NCI-H226 (cell line): ENCODE results near the gene RAB11FIP3.

ENCODE experiments used
- DNase-seq: peaks from one replicate; pipeline ENCODE4 v3.0.0-alpha.2; 2015

RAB11FIP3 gene

DNA sequence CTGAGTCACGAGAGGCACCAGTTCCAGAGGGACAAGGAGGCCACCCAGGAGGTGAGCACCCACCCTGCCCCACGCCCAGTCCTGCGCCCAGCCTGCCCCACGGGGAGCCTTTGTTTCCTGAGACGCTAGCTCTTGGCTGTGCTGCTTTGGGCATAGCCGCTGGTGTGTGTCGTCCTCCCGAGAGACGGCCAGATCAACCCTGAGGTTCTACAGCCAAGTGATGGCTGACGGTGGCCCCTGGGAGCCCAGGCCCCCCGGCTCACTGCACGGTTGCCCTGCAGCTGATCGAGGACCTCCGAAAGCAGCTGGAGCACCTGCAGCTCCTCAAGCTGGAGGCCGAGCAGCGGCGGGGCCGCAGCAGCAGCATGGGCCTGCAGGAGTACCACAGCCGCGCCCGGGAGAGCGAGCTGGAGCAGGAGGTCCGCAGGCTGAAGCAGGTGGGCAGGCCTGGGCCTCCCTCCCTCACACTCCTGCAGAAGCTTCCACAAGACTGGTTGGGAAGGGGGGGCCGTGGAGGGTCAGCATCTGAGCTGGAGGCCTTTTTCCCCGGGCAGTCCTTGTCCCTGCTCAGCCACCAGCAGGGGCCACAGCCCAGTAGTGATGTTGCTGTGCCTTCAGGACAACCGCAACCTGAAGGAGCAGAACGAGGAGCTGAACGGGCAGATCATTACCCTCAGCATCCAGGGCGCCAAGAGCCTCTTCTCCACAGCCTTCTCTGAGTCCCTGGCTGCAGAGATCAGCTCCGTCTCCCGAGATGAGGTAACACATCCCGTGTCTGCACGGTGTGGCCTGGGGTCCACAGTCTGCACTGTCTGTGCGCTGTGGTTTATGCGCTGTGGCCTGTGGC lies 94.6 kb downstream of the RAB11FIP3 start:
- no peak for DNase-seq

- no peak for DNase-seq
Measured at GRCh38 chr16:520847-521246, 95.4 kb downstream of the RAB11FIP3 start.

DNA sequence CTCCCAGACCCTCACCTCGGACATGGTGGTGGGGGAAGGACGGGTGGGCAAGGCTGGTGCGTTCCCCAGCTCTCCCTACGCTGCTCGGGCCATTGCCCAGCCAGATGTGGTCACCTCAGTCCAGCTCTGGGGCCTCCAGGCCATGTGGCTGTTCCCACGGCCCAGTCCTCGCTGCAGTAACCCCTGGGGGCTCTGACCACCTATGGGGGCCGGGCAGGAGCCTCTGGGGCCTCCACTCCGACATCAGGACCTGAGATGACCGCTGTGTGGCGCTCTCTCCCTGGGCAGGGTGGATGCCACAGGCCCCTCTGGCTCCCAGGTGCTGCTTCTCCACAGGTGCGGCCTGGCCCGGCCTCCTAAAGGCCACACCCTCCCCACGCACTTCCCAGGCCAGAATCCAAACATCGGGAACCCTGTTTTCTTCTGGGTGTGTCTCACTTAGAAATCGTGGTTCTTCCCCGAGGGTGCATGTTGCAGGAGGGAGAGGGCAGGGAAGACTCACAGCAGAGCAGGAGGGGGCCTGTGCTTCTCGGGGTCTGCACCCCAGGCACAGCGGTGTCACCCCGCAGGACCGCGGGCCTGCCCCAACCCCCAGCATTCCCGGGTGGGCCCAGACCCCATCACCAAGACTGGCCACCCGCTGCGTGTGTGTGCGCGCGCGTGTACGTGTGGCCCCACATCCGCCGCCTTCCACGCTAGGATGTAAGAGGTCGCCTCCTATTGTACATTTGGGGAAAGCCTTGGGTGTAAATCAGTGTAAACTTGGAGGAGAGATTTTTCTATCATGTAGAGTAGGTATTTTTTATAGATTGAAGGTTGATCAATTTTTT lies 96.1 kb downstream of the RAB11FIP3 start:
- no peak for DNase-seq

GRCh38 chr16:522320-523096 lies 97.1 kb downstream of the RAB11FIP3 start:
- DNase-seq: no peak

- DNase-seq: no peak
Measured at GRCh38 chr16:523097-523741, 97.8 kb downstream of the RAB11FIP3 start.

DNA sequence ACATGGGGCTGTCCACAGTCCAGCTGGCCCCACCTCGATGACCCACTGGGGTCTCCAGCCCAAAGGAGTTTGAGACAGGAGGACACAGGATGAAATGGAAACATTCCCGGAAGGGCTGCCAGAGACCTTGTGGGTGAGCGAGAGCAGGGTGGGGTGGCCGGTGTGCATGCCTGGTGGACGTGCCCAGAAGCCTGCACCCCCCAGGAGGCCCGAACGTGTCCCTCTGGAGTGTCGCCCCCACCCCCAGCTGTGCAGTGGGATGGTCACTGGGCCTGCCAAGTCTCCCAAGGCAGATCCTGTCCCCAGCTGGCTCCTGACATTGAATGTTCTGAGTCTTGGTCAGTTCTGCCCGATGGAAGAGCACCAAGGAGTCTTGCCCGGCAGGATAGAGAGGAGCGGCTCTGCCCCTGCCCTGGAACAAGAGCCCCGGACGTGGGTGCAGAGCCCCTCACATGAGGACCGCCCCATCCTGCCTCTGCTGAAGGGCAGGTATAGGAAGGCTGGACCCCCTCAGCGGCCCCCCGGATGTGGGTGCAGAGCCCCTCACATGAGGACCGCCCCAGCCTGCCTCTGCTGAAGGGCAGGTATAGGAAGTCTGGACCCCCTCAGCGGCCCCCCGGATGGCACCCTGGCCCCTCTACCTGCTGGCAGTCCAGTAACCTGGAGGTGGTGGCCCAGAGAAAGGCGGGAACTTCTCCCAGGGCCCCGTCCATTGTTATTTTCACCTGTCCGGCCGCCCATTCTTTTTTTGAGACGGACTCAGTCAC lies 99.0 kb downstream of the RAB11FIP3 start:
- no peak for DNase-seq

GRCh38 chr16:525123-525519 lies 99.7 kb downstream of the RAB11FIP3 start:
- DNase-seq: no peak

- peak; percentile 67 for DNase-seq
Measured at GRCh38 chr16:525520-526180, 100.2 kb downstream of the RAB11FIP3 start.

- peak; percentile 37 for DNase-seq
Measured at GRCh38 chr16:526181-527014, 100.9 kb downstream of the RAB11FIP3 start.

- peak; percentile 80 for DNase-seq
Measured at GRCh38 chr16:527015-527903, 101.8 kb downstream of the RAB11FIP3 start, which contains the start of gene CAPN15. Gene CAPN15, plus strand, starts transcription at chr16:527712. Its CDS starts 19,127 bp downstream, at chr16:546839.

GRCh38 chr16:528111-529011 lies 102.9 kb downstream of the RAB11FIP3 start:
- peak; percentile 94 for DNase-seq

DNA sequence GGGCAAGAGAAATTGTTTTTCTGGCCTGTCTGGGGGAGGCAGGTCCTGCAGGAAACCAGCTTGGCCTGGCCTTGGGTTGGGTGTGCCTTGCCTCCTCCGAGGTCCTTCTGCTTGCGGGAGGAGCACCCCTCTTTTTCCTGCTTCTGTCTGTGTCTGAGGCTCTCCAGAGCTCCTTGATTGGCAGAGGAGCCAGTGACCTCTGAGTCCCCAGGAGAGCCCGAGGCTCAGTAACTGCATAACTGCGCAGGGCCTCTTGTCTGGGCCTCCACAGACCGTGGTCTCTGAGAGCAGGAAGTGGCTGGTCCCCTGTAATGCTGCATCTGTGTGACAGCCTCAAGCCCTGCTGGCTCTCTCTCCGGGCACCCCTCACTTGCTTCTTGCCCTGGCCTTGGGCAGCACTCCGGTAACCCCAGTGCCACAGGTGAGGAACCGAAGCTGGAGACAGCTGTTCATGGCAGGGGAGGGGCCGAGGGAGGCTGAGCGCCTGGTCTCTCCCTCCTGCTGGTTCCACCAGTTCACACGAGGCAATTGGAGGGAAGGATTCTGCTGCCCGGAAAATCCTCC lies 103.6 kb downstream of the RAB11FIP3 start:
- DNase-seq: no peak

- no peak for DNase-seq
Measured at GRCh38 chr16:530111-530817, 104.8 kb downstream of the RAB11FIP3 start.

GRCh38 chr16:531494-532125 lies 106.2 kb downstream of the RAB11FIP3 start:
- DNase-seq: no peak

- DNase-seq: no peak
Measured at GRCh38 chr16:533391-534123, 108.1 kb downstream of the RAB11FIP3 start.

- no peak for DNase-seq
Measured at GRCh38 chr16:534135-534534, 108.7 kb downstream of the RAB11FIP3 start.
